ENCODE data around the gene TECPR1.
"Not testable (repeated sequence)": the region's sequence is repeated elsewhere in the genome, so short reads cannot be mapped to it uniquely, and the experiment has no call there.

TECPR1 gene

DNA sequence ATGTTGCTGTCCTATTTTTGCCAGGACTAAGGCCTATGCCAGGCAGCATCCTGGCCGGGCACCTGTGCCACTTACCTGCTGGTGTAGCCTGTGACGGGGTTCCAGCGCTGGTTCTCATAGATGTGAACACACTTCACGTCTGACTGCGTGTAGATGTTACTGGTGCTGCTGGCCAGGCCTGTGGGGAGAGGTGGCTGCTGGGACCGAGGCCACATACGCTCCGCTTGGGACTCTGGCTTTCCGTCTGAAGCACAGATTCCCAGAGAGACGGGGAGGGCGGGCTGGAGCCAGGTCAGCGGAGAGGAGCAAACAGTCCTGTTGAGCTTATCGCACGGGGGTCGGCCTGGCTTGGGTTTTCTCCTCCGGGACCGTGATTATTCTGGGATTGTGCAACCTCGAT lies 24.1 kb downstream of the TECPR1 start:
- Histone ChIP-seq H3K36me3 (ENCODE audit: control insufficient read depth, insufficient read depth, low read length) (peaks cover 2% of the 10 kb centered on the region), H3K4me3 (ENCODE audit: low read length) (no peak overlapping the region), H3K27ac (ENCODE audit: low read depth, low read length) (no peak overlapping the region), H3K9ac (ENCODE audit: low read length) (no peak overlapping the region), H3K4me1 (ENCODE audit: control insufficient read depth, insufficient read depth, low read length) (no peaks in the 10 kb centered on the region), H3K27me3 (ENCODE audit: control insufficient read depth, insufficient read depth, low read length) (no peaks in the 10 kb centered on the region)

DNA sequence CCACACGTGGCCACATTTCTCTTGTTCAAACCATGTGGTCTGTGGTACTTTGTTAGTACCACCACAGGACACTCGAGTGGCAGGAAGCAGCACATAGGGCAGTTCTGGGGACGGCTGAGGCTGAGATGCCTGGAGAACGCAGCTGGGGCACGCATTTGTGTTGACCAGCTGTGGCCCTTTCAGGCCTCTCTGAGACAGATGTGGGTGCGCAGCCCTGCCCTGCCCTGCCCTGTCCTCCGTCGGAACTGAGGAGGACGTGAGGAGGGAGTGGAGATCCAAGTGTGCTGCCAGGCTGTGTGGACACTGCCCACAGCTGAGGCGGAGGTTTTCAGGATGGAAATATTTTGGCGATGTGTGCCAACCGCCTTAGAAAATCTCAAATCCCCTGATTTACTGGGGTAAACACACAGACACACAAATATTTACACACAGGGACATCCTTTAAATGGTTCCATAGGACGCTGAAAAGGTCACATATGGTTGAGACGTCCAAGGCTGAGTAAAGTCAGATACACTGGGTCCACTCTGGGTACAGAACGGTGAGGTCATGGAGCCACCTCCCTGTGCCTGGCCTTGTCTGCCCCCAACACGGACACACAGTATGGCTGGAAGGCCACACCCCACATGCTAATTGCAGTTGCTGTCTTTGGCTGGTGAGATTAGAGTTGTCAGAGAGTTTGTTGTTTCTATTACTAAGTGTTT lies 26.0 kb downstream of the TECPR1 start:
- Histone ChIP-seq H3K4me1 (ENCODE audit: control insufficient read depth, insufficient read depth, low read length) (no peaks in the 10 kb centered on the region), H3K27me3 (ENCODE audit: control insufficient read depth, insufficient read depth, low read length) (no peaks in the 10 kb centered on the region), H3K27ac (ENCODE audit: low read depth, low read length) (no peak overlapping the region), H3K36me3 (ENCODE audit: control insufficient read depth, insufficient read depth, low read length) (peaks cover 2% of the 10 kb centered on the region), H3K4me3 (ENCODE audit: low read length) (no peak overlapping the region), H3K9ac (ENCODE audit: low read length) (no peak overlapping the region)

DNA sequence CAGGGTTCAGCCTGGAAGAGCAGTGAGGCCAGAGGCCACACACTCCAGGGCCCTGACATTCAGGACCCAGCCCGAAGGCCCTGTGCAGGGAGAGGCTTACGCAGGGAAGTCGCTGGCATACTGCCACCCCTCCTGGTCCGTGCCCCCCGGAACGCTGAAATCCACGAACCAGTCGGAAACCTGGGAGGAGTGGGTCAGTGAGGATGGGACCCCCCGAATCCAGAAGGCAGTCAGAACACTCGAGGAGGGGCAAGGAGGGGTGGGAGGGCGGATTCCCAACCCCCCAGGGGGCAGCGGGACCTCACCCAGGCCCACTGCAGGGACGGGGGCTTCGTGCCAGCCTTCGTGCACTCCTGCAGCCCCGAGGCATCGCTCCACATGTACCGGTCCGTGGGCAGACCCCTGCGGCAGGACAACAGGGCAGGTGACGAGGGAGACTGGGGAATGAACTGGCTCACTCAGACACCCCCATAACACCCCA lies 27.3 kb downstream of the TECPR1 start:
- no peaks in the 10 kb centered on the region for H3K36me3 ChIP-seq (ENCODE audit: control insufficient read depth, insufficient read depth, low read length)
- H3K9ac ChIP-seq (ENCODE audit: low read length), result no peak overlapping the region
- no peaks in the 10 kb centered on the region for H3K27me3 ChIP-seq (ENCODE audit: control insufficient read depth, insufficient read depth, low read length)

DNA sequence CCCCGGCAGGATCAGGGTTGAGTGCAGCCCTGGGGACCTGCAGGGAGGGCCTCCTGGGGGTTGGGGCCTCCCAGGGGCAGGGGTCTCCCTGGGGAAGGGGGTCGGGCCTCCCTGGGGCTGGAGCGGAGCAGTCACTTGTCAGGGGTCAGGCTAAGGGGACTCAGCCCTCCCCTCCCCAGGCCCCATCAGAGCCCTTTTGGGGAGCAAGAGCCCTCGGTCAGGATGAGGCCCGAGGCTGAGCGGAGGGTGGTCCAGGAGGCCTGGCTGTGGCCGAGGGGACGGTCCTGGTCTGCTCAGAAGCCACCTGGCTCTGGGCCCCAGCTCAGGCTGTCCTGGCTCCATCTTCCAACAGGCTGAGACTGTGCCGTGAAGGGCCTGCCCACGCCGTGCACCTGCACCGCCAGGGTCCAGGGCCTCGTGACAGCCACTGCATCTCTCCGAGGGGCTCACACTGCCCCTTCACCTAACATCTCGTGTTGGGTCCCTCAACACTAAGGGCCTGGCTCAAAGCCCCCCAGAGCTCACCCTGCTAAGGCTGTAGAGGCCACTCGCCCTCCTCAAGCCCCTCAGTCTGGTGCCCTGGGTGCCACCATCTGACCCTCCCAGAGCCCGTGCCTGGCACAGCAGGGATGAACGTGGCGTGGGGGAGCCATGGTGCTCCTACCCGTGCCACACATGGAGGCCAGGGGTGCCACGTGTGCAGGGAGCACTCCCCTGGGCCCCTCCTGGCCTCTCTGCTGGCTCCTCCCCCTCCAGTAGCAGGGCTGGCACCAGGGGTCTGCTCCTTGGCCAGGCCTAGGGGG lies 27.9 kb downstream of the TECPR1 start:
- Histone ChIP-seq H3K27me3 (ENCODE audit: control insufficient read depth, insufficient read depth, low read length) (no peaks in the 10 kb centered on the region), H3K4me1 (ENCODE audit: control insufficient read depth, insufficient read depth, low read length) (no peaks in the 10 kb centered on the region), H3K9ac (ENCODE audit: low read length) (no peak overlapping the region), H3K4me3 (ENCODE audit: low read length) (no peak overlapping the region), H3K27ac (ENCODE audit: low read depth, low read length) (no peak overlapping the region), H3K36me3 (ENCODE audit: control insufficient read depth, insufficient read depth, low read length) (no peaks in the 10 kb centered on the region)

More for the DNA sequence above, 27.3 kb downstream of the TECPR1 start:
- Histone ChIP-seq H3K4me1 (ENCODE audit: control insufficient read depth, insufficient read depth, low read length) (no peaks in the 10 kb centered on the region), H3K4me3 (ENCODE audit: low read length) (no peak overlapping the region), H3K27ac (ENCODE audit: low read depth, low read length) (no peak overlapping the region)

DNA sequence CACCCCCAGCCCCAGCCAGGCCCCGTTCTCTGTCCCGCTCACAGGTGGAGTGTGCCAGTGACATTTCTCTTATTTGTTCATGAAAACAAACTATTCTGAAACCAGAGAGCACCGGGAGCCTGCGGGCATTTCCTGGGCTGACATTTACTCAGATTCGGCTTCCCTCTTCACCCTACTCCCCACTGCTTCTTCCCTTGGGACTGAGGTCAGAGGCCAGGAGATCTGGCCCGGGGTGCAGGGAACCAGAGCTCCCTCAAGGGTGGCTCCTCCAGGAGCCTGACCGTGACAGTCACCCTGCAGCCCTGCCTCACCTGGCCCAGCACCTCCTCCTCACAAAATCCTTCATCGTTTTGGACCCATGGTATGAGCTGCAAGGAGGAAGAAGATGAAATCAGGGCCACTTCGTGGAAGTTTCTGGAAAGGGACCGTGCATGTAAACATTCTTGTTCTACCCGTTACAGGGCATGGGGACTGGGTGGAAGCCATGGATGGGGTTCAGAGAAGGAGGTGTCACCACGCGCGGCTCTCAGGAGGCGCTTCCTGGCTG lies 28.6 kb downstream of the TECPR1 start:
- no peaks in the 10 kb centered on the region for H3K27me3 ChIP-seq (ENCODE audit: control insufficient read depth, insufficient read depth, low read length)
- no peak overlapping the region for H3K4me3 ChIP-seq (ENCODE audit: low read length)
- H3K9ac ChIP-seq (ENCODE audit: low read length), result no peak overlapping the region
- no peak overlapping the region for H3K27ac ChIP-seq (ENCODE audit: low read depth, low read length)
- no peaks in the 10 kb centered on the region for H3K4me1 ChIP-seq (ENCODE audit: control insufficient read depth, insufficient read depth, low read length)
- H3K36me3 ChIP-seq (ENCODE audit: control insufficient read depth, insufficient read depth, low read length), result no peaks in the 10 kb centered on the region

DNA sequence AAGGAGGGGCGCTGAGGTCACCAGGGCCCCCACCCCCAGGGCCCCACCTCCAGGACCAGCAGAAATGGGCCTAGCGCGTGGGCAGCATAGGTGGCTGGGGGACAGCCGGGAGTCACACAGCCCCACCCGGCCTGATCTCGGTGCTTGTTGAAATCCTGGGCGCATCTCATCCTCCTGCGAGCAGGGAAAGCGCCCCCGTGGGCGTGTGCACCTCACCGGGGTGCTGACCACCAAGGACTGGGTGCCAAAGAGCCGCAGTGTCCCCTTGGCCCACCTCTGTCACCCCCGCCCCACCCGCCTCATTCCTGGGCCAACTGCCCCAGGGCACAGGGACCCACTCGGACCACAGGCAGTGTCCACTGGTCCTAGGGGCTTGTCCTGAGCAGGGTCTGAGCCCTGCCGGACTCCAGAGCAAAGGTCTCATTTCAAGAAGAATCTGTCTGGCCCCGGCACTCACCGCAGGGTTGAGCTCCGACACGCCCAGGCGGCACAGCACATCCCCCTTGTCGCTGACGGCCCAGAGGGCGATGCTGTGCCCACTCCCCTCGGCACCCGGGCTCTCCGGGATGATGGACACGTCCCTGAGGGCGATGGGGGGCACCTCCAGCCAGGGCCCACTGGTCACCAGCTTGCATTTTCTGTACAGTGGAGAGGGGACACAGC lies 29.4 kb downstream of the TECPR1 start:
- Histone ChIP-seq H3K36me3 (ENCODE audit: control insufficient read depth, insufficient read depth, low read length) (no peaks in the 10 kb centered on the region), H3K27ac (ENCODE audit: low read depth, low read length) (no peak overlapping the region), H3K27me3 (ENCODE audit: control insufficient read depth, insufficient read depth, low read length) (no peaks in the 10 kb centered on the region), H3K9ac (ENCODE audit: low read length) (no peak overlapping the region), H3K4me3 (ENCODE audit: low read length) (no peak overlapping the region), H3K4me1 (ENCODE audit: control insufficient read depth, insufficient read depth, low read length) (no peaks in the 10 kb centered on the region)

DNA sequence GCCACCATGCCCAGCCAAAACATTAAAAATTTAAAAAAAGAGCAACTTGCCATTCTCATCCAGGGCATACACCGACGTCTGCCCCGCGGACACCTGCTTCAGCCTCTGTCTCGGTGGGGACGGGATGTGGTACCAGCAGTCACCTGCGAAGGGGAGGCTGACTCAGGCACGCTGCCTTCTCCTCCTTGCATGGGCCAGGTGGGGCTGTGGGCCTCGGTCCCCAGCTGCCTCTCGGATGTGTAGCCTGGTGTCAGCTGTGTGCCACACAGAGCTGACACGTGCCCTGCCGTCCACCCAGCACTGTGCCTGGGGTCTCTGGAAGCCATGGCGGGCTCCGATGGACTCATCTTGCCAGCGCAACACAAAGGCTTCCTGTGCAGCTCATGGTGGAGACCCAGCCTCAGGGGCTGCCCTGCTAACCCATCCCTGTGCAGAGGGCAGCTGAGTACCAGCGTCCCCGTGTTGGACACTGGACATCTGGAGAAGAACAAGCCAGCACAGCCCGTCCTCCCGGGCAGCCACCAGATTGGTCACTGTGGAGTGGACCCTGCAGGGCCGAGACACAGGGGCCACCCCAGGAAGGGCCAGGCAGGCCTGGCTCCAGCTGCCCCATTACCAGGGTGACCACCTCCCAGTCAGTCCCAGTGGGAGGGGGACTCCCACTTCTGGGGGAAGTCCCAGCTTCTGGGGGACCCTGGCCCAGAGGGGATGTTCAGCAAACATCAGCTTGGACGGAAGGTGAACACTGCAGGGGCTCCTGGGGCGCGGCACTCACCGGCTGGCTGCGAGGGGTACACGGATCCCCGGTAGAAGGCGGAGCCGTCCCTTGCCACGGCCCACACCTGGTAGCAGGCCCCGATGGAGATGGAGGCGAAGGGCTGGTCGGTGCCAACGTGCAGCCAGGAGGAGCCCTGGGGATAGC lies 30.2 kb downstream of the TECPR1 start:
- H3K4me1 ChIP-seq (ENCODE audit: control insufficient read depth, insufficient read depth, low read length), result no peaks in the 10 kb centered on the region
- no peak overlapping the region for H3K9ac ChIP-seq (ENCODE audit: low read length)
- H3K27ac ChIP-seq (ENCODE audit: low read depth, low read length), result no peak overlapping the region
- no peaks in the 10 kb centered on the region for H3K27me3 ChIP-seq (ENCODE audit: control insufficient read depth, insufficient read depth, low read length)
- no peak overlapping the region for H3K4me3 ChIP-seq (ENCODE audit: low read length)
- H3K36me3 ChIP-seq (ENCODE audit: control insufficient read depth, insufficient read depth, low read length), result peaks cover 2% of the 10 kb centered on the region

DNA sequence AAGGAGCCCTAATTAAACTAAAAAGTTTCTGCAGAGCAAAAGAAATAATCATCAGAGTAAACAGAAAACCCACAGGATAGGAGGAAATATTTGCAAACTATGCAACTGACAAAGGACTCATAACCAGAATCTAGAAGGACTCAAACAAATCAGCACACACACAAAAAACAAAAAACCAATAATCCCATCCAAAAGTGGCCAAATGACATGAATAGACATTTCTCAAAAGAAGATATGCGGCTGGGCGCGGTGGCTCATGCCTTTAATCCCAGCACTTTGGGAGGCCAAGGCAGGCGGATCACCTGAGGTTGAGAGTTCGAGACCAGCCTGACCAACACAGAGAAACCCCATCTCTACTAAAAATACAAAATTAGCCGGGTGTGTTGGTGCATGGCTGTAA lies 32.6 kb downstream of the TECPR1 start:
- H3K4me1 ChIP-seq (ENCODE audit: control insufficient read depth, insufficient read depth, low read length); H3K27ac ChIP-seq (ENCODE audit: low read depth, low read length); H3K27me3 ChIP-seq (ENCODE audit: control insufficient read depth, insufficient read depth, low read length); H3K36me3 ChIP-seq (ENCODE audit: control insufficient read depth, insufficient read depth, low read length); H3K4me3 ChIP-seq (ENCODE audit: low read length); H3K9ac ChIP-seq (ENCODE audit: low read length): not testable (repeated sequence)

DNA sequence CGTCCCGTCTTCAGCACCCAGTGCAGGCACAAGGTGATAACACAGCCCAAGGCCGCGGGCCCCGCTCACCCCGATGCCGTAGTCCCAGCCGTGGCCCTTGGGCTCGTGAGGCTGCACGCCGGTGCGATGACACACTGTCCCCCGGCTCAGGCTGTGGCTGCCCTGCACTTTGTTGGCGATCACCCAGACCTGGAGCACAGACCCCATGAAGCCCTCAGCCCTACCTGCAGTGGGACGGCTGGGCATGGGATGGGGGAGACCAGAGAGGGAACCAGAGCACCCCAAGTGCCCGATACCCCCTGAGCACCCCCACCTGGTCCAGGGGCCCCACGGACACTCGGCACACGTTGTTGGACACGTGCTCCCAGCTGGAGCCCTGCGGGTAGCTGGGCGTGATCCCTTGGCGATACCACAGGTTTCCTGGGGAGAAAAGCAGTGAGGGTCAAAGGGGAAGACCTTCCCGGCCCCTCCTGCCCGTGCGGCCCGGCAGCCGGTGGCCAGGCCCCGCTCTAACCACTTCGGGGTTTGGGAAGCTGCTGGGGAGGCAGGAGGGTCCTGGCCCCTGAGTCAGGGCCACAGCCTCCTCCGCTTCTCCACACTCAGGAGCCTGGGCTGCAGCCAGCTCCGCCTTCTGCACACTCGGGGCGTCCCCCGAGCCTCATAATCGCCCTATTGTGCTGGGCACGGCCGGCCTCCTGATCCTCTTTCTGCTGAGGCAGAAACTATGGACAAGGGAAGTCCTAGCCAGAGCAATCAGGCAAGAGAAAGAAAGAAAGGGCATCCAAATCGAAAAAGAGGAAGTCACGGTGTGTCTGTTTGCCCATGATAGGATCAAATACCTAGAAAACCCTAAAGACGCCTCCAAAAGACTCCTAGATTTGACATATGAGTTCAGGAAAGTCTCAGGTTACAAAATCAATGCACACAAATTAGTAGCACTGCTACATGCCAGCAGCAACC lies 34.1 kb downstream of the TECPR1 start:
- H3K27ac ChIP-seq (ENCODE audit: low read depth, low read length), result no peak overlapping the region
- H3K9ac ChIP-seq (ENCODE audit: low read length), result no peak overlapping the region
- no peak overlapping the region for H3K4me3 ChIP-seq (ENCODE audit: low read length)
- peaks cover 2% of the 10 kb centered on the region for H3K36me3 ChIP-seq (ENCODE audit: control insufficient read depth, insufficient read depth, low read length)
- H3K27me3 ChIP-seq (ENCODE audit: control insufficient read depth, insufficient read depth, low read length), result no peaks in the 10 kb centered on the region
- no peaks in the 10 kb centered on the region for H3K4me1 ChIP-seq (ENCODE audit: control insufficient read depth, insufficient read depth, low read length)

DNA sequence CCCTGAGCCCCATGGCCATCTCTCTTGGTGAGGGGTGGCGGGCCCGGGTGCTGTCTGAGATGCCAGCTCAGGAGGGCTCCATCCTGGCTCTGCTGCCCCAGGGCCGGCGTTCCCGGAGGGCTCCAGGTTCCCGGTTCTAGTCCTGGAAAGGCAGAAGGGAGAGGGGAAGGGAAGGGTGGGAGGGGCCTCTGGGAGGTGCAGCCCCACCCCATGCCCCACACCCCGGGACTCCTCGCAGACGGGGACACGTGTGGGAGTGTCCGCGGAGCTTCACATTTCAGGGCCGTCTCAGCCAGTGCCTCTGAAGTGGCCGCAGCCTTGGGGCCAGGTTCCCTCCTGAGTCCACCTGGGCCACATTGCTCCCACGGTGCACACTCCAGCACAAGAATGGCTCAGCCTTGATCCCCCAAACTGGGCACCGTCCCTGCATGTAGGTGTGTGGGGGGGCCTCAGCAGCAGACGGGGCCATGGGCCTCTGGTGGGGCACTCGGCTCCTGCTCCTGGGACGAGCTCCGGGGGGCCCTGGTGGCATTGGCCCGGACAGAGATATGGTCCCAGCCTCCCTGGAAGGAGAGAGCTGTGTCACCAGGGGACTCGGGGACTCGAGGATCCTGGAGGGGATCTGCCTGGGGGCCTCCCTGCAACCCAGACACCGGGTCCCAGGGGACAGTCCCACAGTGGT lies 35.0 kb downstream of the TECPR1 start:
- Histone ChIP-seq H3K4me1 (ENCODE audit: control insufficient read depth, insufficient read depth, low read length) (no peaks in the 10 kb centered on the region), H3K27me3 (ENCODE audit: control insufficient read depth, insufficient read depth, low read length) (no peaks in the 10 kb centered on the region), H3K36me3 (ENCODE audit: control insufficient read depth, insufficient read depth, low read length) (peaks cover 2% of the 10 kb centered on the region), H3K9ac (ENCODE audit: low read length) (no peak overlapping the region), H3K27ac (ENCODE audit: low read depth, low read length) (no peak overlapping the region), H3K4me3 (ENCODE audit: low read length) (no peak overlapping the region)
